LNCaP clone FGC (cell line): ENCODE results near the gene SEMA6A.

Experiments
- DNase-seq: peaks from one replicate; pipeline ENCODE4 v3.0.0-alpha.2; 2011; ENCODE audit warnings: low read depth
- H3K4me3 ChIP-seq: 2 replicates; pipeline ENCODE4 v1.5.1; 2011; ENCODE audit warnings: mild to moderate bottlenecking, low read depth, low read length, control low read depth
- CTCF ChIP-seq: IDR thresholded peaks from 2 replicates; pipeline ENCODE4 v1.5.1; 2012; ENCODE audit warnings: mild to moderate bottlenecking; ENCODE audit not compliant: control insufficient read depth, insufficient read depth; ENCODE audit errors: extremely low read depth

Gene SEMA6A

GRCh38 chr5:116507051-116507537, 67.5 kb downstream of the SEMA6A start:
- no peak overlapping the region for H3K4me3 ChIP-seq
- DNase-seq, result no peak
- no peak for TF ChIP-seq CTCF

GRCh38 chr5:116506488-116506887, 68.1 kb downstream of the SEMA6A start:
- no peak overlapping the region for H3K4me3 ChIP-seq
- DNase-seq, result no peak
- no peak for TF ChIP-seq CTCF

- TF ChIP-seq CTCF, result no peak
Observed at GRCh38 chr5:116504593-116505166, 69.9 kb downstream of the SEMA6A start.

GRCh38 chr5:116502616-116503015, 72.0 kb downstream of the SEMA6A start:
- no peak for DNase-seq
- no peak overlapping the region for H3K4me3 ChIP-seq
- TF ChIP-seq CTCF, result no peak

More at GRCh38 chr5:116504593-116505166, 69.9 kb downstream of the SEMA6A start:
- DNase-seq, result no peak
- H3K4me3 ChIP-seq, result no peak overlapping the region

- no peak for TF ChIP-seq CTCF
- DNase-seq, result no peak
- H3K4me3 ChIP-seq, result no peak overlapping the region
Observed at GRCh38 chr5:116502138-116502537, 72.5 kb downstream of the SEMA6A start.

GRCh38 chr5:116498503-116499048, 76.0 kb downstream of the SEMA6A start:
- TF ChIP-seq CTCF, result no peak
- DNase-seq, result no peak
- no peak overlapping the region for H3K4me3 ChIP-seq

GRCh38 chr5:116497631-116498030, 77.0 kb downstream of the SEMA6A start:
- DNase-seq, result no peak
- no peak overlapping the region for H3K4me3 ChIP-seq
- no peak for TF ChIP-seq CTCF
